Fibroblast of pulmonary artery (primary cell): Measurements from ENCODE around the gene CHD9.

Source experiments
- DNase-seq: peaks from one replicate; pipeline ENCODE4 v3.0.0-alpha.2; 2010; ENCODE audit warnings: low read depth
- H3K4me3 ChIP-seq: replicated peaks from 2 replicates; pipeline ENCODE4 v1.5.1; 2011; ENCODE audit warnings: low read depth, mild to moderate bottlenecking, control low read depth, low read length, moderate library complexity
- TF ChIP-seq, protein P1 (sequence below): IDR thresholded peaks from 2 replicates; pipeline ENCODE4 v1.5.1; 2011; ENCODE audit warnings: mild to moderate bottlenecking, control low read depth, low read length, inconsistent platforms; ENCODE audit errors: missing control alignments

The CHD9 gene

GRCh38 chr16:53083119-53083518, 28.3 kb downstream of the CHD9 start:
- H3K4me3 ChIP-seq = no peak overlapping the region
- TF ChIP-seq, protein P1, sequence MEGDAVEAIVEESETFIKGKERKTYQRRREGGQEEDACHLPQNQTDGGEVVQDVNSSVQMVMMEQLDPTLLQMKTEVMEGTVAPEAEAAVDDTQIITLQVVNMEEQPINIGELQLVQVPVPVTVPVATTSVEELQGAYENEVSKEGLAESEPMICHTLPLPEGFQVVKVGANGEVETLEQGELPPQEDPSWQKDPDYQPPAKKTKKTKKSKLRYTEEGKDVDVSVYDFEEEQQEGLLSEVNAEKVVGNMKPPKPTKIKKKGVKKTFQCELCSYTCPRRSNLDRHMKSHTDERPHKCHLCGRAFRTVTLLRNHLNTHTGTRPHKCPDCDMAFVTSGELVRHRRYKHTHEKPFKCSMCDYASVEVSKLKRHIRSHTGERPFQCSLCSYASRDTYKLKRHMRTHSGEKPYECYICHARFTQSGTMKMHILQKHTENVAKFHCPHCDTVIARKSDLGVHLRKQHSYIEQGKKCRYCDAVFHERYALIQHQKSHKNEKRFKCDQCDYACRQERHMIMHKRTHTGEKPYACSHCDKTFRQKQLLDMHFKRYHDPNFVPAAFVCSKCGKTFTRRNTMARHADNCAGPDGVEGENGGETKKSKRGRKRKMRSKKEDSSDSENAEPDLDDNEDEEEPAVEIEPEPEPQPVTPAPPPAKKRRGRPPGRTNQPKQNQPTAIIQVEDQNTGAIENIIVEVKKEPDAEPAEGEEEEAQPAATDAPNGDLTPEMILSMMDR = no peak
- peak; percentile 42 for DNase-seq

GRCh38 chr16:53084141-53084541, 29.4 kb downstream of the CHD9 start:
- TF ChIP-seq, protein P1 = no peak
- DNase-seq = no peak
- no peak overlapping the region for H3K4me3 ChIP-seq

GRCh38 chr16:53084746-53085334, 30.0 kb downstream of the CHD9 start:
- H3K4me3 ChIP-seq = no peak overlapping the region
- TF ChIP-seq, protein P1 = no peak
- no peak for DNase-seq

DNA sequence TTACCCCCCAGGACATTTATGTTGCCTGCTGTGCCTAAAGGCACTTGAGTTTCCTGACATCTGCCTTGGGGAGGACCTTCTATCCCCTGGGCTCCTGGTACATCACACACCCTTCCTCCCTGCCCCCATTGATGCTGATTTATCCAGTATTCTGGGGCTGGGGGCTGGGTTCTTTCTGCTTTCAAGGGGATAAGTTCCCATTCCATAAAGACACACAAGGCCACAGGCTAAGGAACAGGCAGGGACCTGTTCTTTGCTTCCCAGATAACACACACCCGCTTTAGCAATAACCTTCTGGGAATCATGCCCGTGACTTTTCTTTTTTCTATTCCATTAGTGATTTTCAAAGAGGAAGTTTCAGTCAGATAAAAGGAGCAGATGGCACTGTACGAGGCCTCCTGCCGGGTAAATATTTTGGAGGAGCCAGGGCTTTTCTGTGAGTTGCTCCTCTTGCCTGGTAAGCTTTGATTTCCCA, 30.6 kb downstream of the CHD9 start:
- no peak overlapping the region for H3K4me3 ChIP-seq
- peak; percentile 76 for DNase-seq

DNA sequence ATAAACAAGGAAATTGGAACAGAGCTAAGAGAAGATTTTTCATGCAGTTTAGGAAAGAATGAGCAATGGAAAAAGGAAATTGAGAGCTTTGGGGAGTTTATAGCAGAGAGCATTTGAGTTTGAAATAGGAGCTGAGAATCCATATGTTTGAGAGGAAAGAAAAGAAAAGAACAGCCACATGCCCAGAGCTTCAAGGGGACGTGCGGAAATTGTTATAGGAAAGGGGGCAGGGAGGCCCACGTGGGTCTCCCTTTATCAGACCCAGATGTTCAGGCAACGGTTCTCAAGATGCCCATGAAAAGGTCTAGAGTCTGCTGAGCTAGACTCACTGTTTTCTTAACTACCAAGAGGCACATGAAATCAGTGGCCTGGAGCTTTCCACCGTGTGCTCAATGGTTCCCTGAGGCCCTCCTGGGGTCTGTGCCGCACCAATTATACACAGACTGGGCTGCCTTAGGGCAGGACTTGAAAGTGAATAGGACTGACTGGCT, 31.2 kb downstream of the CHD9 start:
- no peak overlapping the region for H3K4me3 ChIP-seq
- DNase-seq = no peak

More for the DNA sequence above, 30.6 kb downstream of the CHD9 start:
- TF ChIP-seq, protein P1 = no peak

DNA sequence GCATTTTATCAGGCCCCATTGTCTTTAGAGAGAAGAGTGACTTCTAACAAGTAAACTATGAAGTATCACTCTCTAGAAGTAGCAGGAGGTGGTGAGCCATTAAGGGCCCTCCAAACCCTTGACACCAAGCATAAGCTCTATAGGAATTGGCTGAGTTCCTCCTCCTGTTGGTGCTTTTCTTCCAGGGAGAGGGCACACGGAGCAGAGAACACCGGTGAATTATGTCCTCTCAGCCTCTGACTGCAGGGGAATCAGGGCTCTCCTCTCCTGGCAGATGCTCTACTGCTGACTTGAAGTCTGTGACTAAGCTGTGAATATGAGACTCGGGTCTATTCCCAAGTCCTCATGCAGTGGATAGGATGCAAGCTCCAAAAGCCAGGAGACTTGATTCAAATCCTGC, 32.3 kb downstream of the CHD9 start:
- H3K4me3 ChIP-seq = no peak overlapping the region
- no peak for DNase-seq
- TF ChIP-seq, protein P1 = no peak

More for the DNA sequence above, 31.2 kb downstream of the CHD9 start:
- TF ChIP-seq, protein P1 = no peak
